Activated T-helper 9 cell treated with anti-CD3 and anti-CD28 coated beads, Interleukin-2, amount 50 U/mL, for 16 hours (primary cell): ENCODE measurements around the gene DUSP8.

ENCODE experiments used
- DNase-seq: peaks from one replicate; pipeline ENCODE4 v3.0.0-alpha.2; 2020; ENCODE audit warnings: low read depth

DUSP8 gene

DNA sequence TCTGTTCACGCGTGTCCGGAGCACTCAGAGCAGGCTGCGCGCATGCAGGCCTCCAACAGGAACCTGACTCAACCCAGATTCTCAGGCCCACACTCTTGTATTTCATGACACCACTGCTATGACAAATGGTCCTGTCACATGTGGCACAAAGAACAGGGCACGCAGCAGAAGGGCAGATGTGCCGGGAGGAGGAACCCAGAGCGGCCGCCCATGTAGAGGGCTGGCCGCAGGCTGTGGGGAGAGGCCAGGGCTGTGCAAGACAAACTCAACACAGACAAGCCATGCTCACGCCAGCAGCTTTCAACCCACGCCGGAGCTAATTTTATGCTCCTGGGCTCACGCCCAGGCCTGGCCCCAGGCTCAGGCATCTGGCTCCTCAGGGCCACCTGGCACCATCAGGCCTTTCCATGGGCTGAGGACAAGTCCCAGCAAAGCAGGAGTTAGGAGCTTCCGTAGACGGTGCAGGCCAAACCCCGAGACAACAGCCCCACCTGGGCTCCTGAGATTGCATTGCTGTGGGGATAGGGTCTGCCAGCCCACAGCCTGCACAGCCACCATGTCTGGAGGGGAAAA, 40.0 kb downstream of the DUSP8 start:
- DNase-seq, result no peak

DNA sequence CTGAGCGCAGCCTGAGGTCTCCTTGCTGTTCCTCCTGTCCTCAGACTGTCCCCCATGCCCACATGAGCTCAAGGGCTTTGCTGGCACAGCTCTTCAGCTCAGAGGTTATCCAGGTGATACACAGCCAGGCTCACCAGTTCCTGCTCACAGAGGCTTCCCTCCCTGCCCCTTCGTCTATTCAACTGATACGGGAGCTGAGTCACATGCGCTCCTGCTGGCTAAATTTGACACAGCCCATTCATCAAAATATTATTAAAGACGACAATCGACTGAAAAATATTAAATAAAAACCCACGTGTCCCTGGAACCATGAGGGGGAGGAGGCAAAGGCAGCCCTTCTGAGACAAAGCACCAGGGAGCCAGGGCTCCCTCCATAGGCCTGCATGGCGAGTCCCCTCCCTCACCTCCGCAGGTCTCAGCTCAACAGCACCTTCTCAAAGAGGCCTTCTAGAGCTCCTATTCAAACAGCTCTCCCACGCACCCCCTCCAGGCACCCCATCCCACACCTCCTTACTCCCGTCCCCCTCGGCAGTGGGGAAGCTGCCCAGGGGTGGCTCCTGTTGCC, 40.5 kb downstream of the DUSP8 start:
- no peak for DNase-seq

DNA sequence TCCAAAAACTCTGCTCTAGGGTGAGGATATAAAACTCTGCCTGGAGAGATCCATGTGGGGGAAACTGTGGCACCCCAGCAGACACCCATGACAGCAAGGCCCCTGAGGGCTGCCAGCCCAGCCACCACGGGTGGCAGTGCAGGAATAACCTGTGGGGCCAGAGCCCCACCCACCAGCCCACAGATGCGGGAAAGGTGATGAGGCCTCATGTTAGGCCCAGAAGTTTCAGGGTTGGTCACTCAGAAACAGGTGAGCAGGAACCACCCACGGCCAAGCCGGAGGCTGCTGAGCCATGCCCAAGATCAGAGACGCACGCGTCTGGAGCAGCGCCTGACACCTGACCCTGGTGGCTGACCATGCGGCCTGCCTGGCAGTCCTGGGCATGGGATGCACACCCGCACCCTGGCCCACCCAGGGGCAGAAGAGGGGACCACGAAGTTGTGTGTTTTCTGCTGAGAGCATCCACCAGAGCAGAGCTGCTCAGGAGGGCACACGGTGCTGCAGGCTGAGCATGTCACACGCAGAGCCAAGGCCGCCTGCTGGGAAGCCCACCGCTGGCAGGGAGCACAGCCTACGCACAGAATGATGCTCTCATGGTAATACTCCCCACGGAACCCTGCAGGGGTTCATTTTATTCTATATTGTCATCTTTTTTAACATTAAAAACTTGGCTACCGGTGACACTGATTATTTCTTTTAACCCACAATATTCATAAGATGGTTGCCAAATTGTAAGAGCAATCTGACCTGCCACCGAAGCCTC, 41.2 kb downstream of the DUSP8 start:
- no peak for DNase-seq

DNA sequence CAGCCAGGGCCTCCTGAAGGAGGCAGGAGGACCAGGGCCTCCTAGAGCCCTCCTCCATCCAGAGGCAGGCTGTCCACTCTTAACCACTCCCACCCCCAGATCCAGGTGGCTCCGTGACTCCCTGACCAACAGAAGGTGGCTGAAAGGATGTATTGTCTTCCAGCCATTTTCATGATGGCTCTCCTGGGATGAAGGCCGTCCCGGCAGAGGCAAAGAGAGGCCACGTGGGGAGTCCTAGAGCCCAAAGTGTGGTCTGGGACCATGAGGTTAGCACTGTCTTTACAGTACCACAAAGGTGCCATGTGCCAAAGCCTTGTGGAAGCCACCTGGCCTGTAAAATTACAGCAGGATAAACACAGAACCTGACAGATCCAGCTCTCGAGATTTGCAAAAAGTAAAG, 42.3 kb downstream of the DUSP8 start:
- no peak for DNase-seq

DNA sequence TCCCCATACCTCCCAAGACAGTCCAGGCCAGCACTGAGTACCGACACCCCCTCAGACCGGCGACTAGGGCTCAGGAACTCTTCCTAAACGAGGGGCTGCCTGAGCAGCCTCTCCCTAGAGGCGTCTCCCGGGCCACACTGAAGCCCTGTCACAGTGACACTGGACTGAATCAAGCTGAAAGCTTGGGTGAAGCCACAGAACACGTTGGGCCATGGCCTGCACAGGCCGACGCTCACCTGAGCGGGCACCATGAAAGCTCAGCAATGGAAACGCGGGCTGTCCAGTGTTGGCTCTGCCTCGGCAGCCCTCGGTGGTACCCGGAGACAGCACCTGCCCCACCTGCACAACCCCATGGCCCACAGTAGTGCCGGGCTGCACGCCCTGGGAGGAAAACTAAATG, 42.8 kb downstream of the DUSP8 start:
- no peak for DNase-seq

DNA sequence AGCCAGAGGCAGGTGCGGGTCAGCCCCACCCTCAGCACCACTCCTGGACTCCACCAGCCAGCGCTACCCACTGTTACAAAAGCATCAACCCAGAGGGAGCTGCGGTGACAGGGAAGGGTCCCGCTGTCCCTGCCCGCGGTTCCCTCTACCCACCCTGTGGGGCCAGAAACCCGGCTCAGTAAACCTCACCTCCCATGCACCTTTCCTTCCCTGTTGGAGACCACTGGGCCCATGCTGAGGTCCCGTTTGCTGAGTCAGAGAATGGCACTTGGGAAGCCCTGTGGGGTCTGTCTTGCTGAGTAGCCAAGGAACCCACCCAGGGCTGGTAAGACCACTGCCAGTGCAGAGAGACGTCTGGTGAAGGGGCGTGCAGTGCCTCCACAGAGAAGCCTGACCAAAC, 43.4 kb downstream of the DUSP8 start:
- DNase-seq, result no peak

DNA sequence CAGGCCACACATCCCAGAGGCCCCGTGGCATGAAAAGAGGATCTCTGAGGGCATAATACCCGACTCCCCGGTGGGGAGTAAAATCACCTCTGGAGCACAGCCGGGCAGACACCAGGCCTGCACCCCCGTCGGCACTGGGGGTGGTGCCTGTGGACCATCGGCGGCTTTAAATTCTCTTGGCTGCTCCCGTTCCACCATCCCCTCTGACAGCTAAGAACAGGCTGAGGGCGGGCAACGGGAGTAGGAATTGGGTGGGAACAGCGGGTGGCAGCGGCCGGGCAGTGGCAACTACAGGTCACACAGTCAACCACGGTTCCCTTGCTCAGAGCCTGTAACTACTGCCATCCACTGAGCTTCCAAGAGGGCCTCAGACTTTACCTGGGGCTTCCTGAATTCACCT, 45.3 kb downstream of the DUSP8 start:
- no peak for DNase-seq

DNA sequence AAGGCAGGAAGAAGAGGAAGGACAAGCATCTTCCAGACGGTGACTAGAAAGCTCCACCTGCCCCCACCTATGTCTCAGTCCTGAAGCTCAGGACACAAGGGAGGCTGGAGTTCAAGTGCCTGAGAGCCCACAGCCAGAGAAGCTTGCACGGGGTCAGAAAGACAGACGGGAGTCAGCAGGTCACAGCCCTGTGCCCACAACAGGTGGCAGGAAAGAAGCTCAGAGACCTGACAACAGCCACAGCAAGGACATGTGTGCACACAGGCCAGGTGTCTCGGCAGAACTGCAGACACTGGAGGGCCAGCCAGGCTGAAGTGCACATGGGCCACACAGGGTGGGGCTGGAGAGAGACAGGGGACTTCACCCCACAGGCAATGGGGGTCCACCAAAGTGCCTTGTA, 48.3 kb downstream of the DUSP8 start:
- no peak for DNase-seq

DNA sequence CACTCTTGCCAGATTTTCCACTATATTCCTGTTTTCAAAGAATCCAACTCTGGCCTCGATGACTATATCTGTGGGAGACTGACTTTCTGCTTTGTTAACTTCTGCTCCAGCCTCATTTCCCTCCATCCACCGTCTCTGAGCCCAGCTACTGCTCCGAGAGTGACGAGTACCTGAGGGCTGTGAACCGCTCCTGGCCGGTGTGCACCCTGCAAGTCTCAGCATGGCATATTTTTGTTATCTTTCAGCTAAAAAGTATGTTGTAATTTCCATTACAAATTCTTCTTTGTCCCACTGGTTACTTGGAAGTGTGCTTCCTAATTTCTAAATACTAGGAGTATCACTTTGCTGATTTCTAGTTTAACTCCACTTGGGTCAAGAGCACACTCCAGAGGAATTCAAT, 49.0 kb downstream of the DUSP8 start:
- DNase-seq, result no peak

DNA sequence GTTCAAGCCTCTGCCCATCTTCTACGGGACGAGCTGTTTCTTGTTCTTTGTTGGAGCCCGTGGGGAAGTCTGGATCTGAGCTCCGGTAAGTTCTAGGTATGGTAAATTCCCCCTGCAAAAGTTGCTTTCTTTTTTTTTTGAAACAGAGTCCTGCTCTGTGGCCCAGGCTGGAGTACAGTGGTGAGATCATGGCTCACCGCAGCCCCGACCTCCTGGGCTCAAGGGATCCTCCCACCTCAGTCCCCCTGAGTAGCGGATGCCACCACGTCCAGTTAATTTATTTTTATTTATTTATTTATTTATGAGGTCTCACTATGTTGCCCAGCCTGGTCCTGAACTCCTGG, 50.0 kb downstream of the DUSP8 start:
- no peak for DNase-seq

DNA sequence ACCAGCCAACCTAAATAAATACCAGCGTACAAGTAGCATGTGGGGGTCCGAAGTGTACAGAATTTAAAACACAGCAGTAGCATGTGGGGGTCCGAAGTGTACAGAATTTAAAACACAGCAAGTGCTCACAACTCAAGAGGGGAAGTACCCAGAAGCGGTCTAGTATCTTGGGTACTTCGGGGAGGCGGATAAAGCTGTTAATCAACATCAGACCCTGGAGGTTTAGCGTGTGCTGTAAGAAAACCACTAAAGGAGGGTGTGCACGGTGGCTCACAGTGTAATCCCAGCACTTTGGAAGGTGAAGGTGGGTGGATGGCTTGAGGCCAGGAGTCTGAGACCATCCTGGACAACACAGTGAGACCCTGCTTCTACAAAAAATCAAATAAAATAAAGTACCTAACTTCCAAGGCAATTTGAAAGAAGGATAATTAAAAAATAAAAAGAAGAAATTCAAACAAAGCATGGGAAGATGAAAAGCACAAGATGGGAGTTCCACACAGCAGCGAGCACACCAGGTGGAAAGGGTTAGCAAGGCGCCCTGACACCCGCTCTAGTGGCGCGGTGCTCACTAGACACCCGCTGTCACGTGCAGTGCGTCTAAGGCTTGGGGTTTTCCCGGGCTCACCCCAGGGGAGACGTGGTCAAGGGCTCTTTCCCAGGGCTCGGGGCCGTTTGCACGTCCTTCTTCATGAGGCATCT, 50.5 kb downstream of the DUSP8 start:
- DNase-seq, result no peak

DNA sequence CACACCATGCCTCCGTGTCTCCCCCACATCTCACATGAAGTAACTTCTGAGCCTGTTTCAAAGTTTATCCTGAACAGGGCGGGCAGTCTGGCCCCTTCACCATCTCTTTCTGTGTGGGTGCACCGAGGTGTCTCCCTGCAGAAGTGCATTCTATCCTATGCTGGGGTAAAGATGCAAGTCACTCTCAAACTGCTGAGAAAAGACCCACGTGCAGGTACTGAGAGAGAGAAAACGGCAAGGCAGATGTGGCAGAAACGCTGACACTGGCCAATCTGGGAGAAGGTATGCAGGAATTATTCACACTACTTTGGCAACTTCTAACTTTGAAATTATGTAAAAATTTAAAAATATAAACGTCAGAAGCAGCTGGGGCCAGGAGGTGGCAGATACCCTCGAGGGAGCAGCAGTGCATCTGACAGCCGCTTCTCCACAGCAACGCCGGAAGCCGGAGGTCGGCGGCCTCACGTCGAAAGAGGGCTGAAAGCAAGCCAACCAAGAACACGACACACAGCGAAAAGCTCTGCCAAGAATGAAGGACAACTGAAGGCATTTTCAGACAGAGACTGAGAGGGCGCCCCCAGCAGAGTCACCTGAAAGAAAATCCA, 51.3 kb downstream of the DUSP8 start:
- DNase-seq, result no peak

DNA sequence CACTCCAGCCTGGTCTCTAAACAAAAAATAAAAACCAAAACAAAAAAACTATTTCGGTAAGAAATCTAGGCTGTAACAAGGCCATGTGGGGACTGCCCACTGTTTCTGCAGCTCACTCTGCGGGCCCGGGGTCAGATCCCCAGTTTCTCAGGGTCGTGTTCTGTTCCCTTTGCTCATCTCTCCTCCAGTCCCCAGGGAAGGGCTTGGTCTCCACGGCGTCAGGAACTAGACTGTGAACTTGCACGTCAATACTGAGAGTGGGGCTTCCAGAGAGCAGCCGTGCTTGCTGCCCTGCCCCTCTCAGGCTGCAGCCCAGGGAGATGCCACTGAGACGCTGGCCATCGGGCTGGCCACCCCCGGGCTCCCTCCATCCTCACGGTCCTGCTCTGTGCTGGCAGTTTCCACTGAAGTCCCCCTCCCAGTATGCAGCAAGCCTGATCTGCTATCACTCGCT, 51.8 kb downstream of the DUSP8 start:
- DNase-seq, result no peak

DNA sequence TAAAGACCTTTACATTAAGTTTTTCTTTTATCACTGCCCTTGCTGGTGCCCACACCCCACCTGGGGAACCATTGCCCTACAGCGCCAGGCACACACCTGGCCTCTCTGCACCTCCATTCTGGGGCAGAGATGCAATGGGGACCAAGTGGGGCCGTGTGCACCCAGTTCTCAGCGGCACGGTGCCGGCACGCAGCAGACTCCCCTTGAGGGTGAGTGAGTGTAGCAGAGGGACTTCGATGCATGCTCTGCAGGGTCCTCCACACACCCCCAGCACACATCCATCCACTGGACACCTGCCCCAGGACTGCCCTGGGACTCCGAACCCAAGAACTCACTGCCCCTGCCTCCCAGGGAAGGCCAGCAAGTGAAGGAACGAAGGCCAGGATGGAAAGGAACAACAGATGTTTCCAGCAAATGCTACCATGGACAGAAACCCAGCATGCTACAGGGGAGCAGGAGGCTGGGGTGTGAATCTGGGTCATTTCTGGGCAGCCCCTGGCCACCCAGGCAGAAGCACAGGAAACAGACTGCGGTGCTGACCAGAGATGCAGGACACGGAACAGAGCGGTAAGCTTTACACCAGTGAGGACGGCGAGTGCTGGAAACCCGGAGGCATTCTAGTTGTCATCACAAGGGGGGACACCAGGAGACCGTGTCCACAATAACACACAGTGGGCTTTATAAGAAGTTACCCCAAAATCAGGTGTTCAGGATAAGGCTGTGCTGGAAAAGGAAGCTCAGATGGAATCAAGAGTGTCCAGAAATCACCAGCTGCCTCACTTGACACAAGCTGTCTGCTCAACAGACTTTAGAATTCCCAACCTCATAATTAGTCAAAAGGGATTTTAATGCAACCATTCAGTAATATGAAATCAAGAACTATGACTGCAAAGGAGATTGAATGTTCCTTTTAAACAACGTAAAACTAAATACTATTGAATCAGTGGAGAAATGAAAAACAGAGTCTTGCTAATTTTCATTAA, 52.8 kb downstream of the DUSP8 start:
- no peak for DNase-seq

DNA sequence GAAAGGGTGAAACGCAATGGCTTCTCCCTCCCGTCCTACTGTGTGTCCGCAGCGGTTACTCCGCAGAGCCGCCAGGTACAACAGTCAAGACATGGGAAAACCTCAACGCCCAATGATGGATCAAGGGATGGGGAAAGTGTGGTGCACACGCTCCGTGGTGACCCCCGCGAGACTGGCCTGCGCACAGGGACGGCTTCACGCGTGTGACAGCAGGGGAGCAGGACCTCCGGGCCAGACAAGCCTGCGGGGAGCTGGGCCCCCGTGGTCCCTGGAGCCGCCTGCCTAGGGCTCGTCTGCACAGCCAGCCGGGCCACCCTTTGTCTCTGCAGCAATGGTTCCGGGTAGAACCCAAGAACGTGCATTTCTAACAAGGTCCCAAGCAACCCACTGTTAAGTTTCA, 53.8 kb downstream of the DUSP8 start:
- DNase-seq, result no peak

DNA sequence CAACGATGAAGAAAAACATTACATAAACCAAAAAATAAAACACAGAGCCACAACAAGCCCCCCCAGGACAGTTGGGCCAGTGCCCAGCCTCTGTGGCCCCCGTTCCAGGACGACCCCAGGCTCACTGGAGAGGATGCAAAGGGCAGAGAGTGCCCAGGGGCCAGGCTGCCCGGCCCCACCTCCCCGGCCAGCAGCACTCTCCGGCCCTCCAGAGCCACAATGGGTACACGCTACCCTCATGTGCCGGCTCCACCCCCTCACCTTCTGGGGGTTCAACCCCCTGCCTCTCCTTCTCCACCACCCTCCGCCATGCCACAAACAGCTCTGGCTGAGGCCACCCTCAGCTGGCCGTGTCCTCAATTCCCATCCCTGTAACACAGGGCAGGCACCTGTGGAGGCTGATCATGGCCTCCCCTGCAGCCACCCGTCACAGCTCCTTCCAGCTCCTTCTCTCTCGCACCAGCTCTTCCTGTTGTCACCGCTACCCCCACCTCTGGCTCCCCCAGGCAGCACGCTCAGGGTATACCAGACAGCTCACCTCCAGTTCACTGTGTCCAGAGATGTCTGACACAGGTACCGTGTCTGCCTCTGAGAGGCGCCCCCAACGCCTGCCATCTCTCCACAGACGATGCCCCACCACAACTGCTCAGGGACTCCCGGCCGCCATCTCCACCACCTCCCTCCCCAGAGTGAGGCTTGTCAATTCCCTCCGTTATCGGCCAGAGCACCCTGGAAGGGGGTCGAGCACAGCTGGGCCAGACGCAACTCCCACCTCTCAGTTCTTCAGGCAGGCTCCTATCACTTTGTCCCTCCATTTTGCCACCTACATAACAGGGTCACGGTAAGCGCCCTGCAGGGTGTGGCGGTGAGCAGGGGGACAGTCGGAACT, 54.7 kb downstream of the DUSP8 start:
- no peak for DNase-seq

DNA sequence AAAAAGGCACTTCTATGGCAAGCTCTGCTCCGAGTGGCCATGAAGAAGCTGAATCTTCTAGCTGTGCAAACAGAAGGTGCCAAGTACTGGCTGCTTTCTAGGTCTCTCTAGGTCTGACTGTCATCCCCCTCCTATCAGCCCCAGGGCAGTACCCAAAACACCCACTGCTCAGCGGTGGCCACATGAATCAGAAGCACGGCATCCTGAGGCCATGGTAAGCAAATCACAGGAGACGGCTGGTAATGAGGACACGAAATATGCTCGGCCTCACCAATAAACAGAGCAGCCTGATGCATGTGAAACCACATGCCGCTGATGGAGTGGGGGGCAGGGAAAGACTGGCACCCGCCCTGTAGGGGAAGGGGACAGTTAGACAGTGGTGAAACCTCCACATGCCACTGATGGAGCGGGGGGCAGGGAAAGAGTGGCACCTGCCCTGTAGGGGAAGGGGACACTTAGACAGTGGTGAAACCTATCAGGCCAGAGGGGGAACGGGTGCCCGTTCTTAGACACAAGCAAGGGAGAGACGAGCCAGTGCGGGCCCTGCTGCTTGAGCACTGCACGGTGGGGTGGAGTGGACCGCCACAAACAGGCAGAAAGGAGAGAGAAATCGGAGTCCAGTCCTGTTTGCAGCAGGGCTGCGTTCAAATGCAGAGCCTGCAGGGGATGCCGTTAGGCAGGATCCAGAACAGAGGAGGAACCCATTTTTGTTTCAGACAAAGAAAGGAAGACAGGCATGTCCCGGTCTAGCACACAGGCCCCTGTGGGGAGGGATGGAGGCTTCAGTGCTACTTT, 55.6 kb downstream of the DUSP8 start:
- no peak for DNase-seq

DNA sequence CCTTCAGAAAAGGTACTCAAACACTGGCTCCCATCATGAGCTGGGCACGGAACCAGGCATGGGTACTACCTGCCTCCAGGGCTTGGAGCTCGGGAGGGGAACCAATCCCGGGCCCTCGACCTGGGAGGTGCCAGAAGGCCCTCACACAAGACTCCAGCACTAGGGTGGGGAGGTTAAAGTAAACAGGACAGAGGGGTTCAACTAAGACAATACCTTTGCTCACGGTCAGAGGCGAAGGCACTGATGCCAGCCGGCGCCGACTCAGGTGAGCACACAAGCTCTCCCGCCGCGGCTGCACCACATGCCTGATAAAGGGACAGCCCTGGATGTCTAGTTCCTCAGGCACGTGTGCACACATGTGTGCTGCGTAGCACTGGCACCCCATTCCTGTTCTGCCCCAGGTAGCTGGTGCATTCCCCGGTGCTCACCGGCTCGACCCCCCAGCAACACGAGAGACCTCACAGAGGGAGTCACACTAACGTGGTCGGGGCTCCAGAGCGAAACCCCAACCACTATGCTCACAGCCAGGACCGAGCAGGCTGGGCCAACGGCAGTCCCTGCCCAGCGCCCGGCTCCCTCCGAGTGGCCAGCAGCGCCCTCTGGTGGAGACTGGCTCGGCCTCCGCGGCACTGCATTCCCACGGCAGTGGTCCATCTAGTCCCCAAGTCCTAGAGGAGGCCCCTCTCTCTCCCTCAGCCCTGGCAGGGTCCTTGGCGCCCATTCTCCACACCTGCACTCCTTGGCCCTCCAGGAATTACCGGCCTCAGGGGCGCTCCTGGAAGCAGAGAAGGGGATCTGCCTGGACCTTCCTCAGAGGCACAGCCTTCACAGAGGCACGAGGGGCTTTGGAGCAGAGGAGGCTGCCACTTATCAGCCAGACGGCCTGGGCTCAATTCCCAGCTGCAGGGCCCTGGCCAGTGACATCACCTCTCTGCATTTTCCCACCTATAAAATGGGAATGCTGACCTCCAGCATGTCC, 56.7 kb downstream of the DUSP8 start:
- peak; percentile 61 for DNase-seq
